Hematopoietic multipotent progenitor cell treated with erythropoietin and hydrocortisone succinate and interleukin-3 and kit ligand, for 4 days (in vitro differentiated cells): Measurements from ENCODE around the gene C1orf21.
"Not testable (repeated sequence)": the region's sequence is repeated elsewhere in the genome, so short reads cannot be mapped to it uniquely, and the experiment has no call there.

Source experiments
- DNase-seq: peaks from one replicate; pipeline ENCODE4 v3.0.0-alpha.2; 2015

The C1orf21 gene

GRCh38 chr1:184610876-184611595, 224.2 kb downstream of the C1orf21 start:
- DNase-seq: no peak

GRCh38 chr1:184612229-184612628, 225.4 kb downstream of the C1orf21 start:
- DNase-seq: not testable (repeated sequence)

GRCh38 chr1:184614667-184615066, 227.8 kb downstream of the C1orf21 start:
- DNase-seq: no peak

GRCh38 chr1:184615301-184615700, 228.5 kb downstream of the C1orf21 start:
- peak; percentile 35 for DNase-seq

GRCh38 chr1:184616504-184616903, 229.7 kb downstream of the C1orf21 start:
- DNase-seq: no peak

- DNase-seq: no peak
Measured at GRCh38 chr1:184617433-184618029, 230.7 kb downstream of the C1orf21 start.

GRCh38 chr1:184618851-184619250, 232.0 kb downstream of the C1orf21 start:
- DNase-seq: no peak

- DNase-seq: no peak
Measured at GRCh38 chr1:184620469-184620868, 233.6 kb downstream of the C1orf21 start.

- no peak for DNase-seq
Measured at GRCh38 chr1:184621260-184621659, 234.4 kb downstream of the C1orf21 start.

- DNase-seq: no peak
Measured at GRCh38 chr1:184622136-184622823, 235.5 kb downstream of the C1orf21 start.

- no peak for DNase-seq
Measured at GRCh38 chr1:184623404-184623803, 236.6 kb downstream of the C1orf21 start.

- DNase-seq: no peak
Measured at GRCh38 chr1:184624051-184624450, 237.2 kb downstream of the C1orf21 start.

GRCh38 chr1:184624626-184625025, 237.8 kb downstream of the C1orf21 start:
- DNase-seq: no peak

- no peak for DNase-seq
Measured at GRCh38 chr1:184625271-184625670, 238.4 kb downstream of the C1orf21 start.

- no peak for DNase-seq
Measured at GRCh38 chr1:184626076-184627006, 239.5 kb downstream of the C1orf21 start.

GRCh38 chr1:184627007-184627341, 240.1 kb downstream of the C1orf21 start:
- no peak for DNase-seq

- no peak for DNase-seq
Measured at GRCh38 chr1:184629266-184629665, 242.4 kb downstream of the C1orf21 start.

- peak; percentile 14 for DNase-seq
Measured at GRCh38 chr1:184630679-184631060, 243.8 kb downstream of the C1orf21 start.

GRCh38 chr1:184632415-184633175, 245.8 kb downstream of the C1orf21 start:
- no peak for DNase-seq

GRCh38 chr1:184633785-184634184, 247.0 kb downstream of the C1orf21 start:
- no peak for DNase-seq

GRCh38 chr1:184634296-184634695, 247.5 kb downstream of the C1orf21 start:
- no peak for DNase-seq

- DNase-seq: no peak
Measured at GRCh38 chr1:184635347-184635979, 248.6 kb downstream of the C1orf21 start.
